GM12864 (cell line): Measurements from ENCODE around the gene MROH9.

Experiments
- DNase-seq: peaks from one replicate; pipeline ENCODE4 v3.0.0-alpha.2; 2011; ENCODE audit warnings: low read depth
- H3K4me3 ChIP-seq: 2 replicates; pipeline ENCODE4 v1.5.1; 2011; ENCODE audit warnings: mild to moderate bottlenecking, low read depth, low read length, control low read depth
- TF ChIP-seq, protein P1 (sequence below): IDR thresholded peaks from 2 replicates; pipeline ENCODE4 v1.5.1; 2011; ENCODE audit warnings: low read depth, mild to moderate bottlenecking, moderate library complexity, low read length, control low read depth, inconsistent platforms; ENCODE audit errors: missing control alignments

Gene MROH9

DNA sequence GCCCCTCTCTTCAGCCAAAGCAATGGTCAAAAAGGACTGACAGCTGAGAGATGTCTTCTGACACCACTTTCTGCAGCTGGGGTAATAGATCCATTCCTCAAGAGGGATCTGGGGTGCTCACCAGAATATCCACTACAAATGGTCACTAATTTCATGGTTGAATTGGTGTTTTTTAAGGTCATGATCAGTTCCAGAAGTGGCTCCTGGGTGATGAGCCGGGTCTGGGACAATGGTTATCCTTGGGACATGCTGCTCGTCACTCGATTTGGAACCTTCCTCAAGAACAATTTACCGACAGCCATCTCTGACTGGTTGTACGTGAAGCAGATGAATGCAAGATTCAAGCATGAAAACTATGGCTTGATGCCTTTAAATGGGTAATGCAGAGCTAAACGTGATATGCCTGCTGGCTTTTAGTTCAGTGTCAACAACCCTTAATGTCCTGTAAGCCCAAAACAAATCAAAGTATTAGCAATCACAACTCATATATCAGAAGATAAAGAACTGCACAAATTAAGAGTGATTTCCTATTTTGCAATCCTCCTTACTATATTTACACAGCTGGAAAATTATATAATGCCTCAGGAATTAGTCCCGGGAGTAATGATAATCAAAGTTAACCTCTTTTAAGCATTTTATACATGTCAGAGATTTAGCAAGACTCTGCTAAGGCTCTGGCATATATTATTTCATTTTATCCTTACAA, 175.4 kb downstream of the MROH9 start:
- TF ChIP-seq, protein P1, sequence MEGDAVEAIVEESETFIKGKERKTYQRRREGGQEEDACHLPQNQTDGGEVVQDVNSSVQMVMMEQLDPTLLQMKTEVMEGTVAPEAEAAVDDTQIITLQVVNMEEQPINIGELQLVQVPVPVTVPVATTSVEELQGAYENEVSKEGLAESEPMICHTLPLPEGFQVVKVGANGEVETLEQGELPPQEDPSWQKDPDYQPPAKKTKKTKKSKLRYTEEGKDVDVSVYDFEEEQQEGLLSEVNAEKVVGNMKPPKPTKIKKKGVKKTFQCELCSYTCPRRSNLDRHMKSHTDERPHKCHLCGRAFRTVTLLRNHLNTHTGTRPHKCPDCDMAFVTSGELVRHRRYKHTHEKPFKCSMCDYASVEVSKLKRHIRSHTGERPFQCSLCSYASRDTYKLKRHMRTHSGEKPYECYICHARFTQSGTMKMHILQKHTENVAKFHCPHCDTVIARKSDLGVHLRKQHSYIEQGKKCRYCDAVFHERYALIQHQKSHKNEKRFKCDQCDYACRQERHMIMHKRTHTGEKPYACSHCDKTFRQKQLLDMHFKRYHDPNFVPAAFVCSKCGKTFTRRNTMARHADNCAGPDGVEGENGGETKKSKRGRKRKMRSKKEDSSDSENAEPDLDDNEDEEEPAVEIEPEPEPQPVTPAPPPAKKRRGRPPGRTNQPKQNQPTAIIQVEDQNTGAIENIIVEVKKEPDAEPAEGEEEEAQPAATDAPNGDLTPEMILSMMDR: no peak
- no peak for DNase-seq
- no peak overlapping the region for H3K4me3 ChIP-seq

DNA sequence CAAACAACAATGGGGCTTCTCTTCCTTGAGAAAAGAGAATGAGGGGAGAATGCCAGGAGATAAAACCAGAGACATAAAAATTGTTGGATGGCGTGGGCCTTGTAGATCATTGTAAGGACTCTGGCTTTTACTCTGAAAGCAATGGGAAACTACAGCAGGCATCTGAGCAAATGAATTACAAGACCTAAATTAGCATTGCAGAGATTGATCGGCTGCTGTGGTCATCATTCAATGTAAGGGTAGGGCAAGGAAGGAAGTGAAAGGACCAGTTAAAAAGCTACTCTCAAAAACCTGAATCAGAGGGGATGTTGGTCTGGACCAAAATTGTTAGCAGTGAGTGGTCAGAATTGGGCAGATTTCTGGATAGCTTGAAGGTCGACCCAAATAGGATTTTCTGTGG, 176.8 kb downstream of the MROH9 start:
- H3K4me3 ChIP-seq: no peak overlapping the region
- TF ChIP-seq, protein P1: no peak
- no peak for DNase-seq

DNA sequence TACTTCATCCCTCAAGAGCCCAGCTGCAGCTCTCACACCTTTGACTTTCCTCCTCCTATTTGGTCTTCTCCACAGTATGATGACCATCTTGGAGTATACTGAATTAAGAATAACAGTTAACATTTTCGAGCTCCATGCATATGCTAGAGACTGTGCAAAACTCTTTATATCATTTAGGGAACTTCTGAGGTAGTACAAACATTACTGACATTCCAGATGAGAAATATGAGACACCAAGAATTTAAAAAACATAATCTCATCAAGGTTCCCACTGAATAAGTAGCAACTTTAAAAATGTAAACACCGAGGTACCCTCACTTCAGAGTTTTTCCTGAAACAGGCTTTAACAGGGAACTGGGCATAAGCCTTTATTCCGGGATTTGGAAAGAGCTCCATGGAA, 178.0 kb downstream of the MROH9 start:
- TF ChIP-seq, protein P1: no peak
- H3K4me3 ChIP-seq: no peak overlapping the region
- no peak for DNase-seq
